GM21528 (cell line): ENCODE measurements around the gene PRR12.

Source experiments
- ATAC-seq: cut with Tn5 transposase; IDR thresholded peaks from one replicate; pipeline ENCODE4 v1.9.1; 2021; ENCODE audit warnings: mild to moderate bottlenecking, moderate library complexity; ENCODE audit not compliant: unreplicated experiment, low FRiP score

PRR12 gene

DNA sequence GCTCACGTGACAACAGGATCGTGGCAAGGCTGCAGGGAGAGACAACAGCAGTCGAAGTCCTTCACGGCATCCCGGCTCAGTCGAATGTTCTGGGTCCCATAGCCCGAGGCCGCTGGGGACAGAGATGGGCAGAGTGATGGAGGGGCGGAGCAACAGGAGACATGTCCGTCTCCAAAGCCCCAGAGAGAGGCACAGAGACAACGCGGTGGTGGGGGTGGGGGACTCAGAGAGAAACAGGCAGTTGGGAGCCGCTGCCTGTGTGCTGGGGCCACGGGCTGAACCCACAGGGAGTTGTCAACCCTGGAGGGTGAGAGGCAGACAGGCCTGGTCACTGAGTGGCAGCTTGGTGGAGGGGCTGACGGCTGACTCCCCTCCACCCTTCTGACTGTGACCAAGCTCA lies 31.1 kb upstream of the PRR12 start:
- ATAC-seq: no peak

DNA sequence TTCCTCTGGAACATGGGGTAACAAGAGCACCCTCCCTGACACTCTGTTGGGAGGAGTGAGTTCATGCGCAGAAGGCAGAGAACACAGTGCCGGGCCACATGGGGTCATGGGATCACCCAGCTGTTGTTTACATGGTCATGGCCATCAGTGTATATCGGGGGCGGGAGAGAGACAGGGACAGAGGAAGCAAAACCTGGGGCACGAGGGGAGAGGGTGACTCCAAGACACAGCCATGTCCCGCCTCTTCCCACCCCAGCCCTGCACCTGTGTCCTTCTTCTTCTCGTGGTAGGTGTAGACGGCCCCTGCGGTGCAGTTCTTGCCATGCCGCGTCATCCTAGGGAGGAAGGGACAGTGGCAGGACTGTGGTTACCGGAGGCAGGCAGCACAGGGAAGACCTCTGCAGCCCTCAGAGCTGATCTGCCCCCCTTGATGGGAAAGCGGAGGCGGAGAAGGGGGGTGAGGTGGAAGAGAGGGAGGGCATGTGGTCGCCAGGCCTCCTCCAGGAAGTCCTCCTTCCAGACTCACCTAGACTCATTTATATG lies 30.6 kb upstream of the PRR12 start:
- no peak for ATAC-seq

DNA sequence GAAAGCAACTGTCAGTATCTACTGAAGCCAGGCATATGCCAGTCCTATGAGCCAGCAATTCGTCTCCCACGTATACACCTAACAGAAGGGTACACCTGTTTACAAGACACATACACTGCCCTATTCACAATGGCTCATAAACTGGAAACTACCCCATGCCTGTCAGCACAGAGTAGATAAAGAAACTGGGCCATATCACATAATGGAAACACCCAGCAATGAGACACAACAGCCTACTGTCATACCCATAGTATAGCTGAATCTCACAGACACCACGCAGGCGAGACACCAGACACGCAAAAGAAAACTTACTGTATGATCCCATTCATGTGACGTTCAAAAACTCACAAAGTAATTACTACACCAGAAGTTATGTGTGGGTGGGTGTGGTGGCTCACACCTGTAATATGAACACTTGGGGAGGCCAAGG lies 26.4 kb upstream of the PRR12 start:
- ATAC-seq: no peak

DNA sequence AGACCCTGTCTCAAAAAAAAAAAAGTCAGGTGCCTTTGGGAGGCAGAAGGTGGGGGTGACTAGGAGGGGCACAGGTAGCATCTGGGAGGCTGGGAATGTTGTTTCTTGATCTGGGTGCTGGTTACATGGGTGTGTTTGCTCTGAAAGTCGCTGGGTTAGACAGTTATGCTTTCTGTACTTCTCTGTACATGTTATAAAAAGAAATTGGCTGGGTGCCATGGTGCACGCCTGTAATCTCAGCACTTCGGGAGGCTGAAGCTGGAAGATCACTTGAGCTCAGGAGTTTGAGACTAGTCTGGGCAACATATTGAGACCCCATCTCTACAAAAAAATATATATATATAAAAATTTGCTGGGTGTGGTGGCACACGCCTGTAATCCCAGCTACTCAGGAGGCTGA lies 25.7 kb upstream of the PRR12 start:
- no peak for ATAC-seq

DNA sequence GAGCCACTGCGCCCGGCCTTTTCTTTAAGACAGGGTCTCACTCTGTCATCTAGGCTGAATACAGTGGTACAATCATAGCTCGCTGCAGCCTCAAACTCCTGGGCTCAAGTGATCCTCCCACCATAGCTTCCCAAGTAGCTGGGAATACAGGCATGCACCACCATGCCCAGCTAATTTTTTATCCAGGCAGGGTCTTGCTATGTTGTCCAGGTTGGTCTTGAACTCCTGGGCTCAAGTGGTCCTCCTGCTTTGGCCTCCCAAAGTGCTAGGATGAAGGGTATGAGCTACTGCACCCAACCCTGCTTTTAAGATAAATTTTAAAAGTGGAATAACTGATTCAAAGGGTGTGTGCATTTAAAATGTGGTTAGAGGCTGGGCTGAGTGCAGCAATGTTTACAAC lies 24.7 kb upstream of the PRR12 start:
- no peak for ATAC-seq

DNA sequence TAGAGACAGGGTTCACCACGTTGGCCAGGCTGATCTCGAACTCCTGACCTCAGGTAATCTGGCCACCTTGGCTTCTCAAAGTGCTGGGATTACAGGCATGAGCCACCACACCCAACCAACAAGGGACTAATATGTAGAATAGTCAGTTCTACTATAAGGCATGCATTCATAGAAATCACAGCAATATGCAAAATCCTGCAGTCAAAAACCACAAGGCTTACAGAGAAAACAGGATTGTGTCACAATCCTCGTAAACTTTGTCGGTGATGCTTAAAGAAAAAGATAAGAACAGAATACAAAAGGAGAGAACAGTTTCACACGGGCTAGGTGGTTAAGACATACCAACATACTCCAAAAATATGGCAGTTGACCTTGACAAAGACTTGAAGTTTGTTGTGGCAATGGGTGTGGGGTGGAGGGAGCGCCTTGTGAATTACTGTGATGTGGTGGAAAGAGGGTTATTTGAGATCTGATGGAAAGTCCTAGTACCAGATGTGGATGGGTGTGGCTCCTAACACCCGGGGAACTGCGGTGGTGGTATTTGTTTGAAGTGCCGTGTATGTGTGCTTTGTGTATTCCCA lies 23.0 kb upstream of the PRR12 start:
- ATAC-seq: no peak

DNA sequence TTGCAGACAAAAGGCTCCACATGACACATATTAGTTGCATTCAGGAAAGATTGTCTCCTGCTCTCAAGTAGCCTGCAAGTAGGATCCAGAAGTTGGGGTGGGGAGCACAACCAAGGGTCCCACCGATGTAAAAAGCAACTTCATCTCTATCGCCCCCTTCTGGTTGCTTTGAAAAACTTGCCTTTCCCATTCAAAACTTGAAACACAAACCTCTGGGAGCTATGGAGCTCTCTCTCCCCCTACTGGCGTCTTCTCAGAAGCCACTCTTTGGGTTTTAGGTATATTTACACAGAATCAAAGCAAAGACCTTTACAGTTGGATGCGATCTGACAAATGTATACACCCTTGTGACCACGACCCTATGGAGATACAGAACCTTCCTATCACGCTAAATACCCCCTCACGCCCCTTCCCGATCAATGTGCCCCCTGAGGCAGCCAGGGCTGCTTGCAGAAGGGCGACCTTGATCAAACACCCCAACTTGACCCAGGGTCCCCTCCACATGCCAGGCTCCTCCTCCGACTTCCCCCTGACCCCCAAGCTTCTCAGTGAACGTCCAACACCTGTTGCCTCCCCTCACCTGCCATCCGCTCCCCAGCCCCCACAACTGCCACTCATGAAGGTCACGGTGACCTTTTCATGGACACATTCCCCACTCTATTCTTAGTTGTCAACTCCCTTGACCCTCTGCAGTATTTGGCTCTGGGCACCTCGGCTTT lies 20.7 kb upstream of the PRR12 start:
- ATAC-seq: no peak

DNA sequence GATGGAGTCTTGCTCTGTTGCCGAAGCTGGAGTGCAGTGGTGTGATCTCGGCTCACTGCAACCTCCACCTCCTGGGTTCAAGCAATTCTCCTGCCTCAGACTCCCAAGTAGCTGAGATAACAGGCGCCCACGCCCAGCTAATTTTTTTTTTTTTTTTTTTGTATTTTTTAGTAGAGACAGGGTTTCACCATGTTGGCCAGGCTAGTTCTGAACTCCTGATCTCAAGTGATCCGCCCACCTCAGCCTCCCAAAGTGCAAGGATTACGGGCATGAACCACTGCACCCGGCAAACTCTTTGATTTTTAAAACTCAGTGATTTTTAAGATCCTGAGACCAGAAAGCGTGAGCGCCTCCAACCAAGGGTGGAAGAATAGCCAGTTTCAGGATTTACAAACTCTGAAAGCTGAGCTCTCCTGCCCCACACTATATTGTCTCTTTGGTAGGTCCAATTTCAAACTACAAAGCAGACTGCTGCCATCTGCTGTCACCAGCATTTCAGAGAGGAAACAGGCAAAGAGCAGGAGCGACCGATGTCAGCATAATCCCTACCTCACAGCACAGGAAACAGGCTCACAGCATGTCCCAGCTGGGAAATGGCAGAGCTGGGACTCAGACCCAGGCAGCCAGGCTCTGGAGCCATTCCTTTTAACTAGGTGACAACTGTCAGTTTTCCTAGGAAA lies 19.8 kb upstream of the PRR12 start:
- ATAC-seq: no peak

DNA sequence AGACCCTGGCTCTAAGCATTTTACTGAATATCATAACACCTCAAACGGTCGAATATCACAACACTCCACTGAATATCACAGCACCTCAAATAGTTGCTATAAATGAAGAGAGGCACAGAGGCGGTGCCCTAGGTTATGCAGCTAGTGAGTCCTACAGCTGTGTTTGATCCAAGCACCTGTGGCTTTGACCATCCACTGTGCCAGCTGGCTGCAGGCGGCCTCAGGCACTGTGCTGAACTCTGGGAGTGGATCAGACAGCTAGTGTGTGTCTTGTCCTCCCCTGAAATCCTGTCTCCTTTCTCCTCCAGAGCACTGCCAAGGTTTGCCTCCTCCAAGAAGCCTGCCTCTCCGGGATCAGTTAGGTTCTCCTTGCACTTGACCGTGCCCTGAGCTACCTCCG lies 18.0 kb upstream of the PRR12 start:
- ATAC-seq: no peak

DNA sequence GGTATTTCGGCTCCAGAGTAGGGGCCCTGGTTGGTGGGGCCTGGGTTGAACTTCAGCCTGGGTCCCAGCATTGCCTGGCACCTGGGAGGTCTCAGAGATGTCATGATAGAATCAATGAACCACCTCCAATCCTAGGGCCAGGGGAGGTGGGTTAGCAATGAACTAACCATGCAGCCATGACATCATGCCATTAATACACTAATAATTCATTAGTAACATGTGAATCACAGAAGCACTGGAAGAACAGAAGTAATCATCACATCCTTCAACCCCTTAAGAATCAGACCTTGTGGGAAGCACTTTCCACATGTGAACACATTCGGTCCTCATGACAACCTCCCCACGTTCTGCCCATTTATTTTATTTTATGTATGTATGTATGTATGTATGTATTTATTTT lies 17.6 kb upstream of the PRR12 start:
- no peak for ATAC-seq

DNA sequence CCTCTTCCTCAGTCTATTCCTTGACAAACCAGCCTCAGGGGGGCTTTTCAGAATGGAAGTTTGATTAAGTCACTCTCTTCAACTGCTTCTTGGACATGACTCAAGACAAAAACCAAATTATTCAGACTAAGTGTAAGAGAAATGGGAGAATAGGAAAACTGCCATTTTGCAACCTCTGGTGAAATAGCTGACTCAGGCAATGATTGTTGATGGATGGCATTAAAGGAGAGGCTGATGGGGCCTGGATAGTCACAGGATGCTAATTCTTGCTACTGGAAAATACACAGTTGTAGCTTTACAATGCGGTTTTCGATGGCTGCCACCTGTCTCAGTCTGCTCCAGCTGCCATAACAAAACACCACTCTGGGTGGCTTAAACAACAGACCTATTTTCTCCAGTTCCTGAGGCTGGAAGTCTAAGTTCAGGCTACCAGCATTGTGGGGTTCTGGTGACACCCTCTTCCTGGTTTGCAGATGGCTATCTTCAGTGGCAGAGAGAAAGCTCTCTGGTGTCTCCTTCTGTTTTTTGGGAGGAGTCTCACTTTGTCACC lies 16.7 kb upstream of the PRR12 start:
- no peak for ATAC-seq

DNA sequence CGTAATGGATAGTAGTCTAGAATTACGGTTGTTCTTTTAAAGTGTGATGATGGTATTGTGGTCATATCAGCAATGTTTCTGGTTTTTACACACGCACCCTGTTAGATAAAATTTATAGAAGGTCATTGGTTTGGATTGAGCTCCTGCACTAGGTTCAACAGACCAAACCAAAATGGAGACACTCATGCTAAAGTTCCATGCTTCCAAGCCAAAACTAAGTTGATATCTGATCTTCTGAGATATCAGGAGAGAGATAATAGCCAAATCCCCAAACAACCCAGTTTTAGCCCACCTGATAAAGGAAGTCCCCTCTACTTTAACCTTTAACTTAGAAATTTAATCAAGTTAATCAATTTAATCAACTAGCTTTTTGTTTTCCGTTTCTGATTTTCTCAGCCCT lies 11.8 kb upstream of the PRR12 start:
- no peak for ATAC-seq

DNA sequence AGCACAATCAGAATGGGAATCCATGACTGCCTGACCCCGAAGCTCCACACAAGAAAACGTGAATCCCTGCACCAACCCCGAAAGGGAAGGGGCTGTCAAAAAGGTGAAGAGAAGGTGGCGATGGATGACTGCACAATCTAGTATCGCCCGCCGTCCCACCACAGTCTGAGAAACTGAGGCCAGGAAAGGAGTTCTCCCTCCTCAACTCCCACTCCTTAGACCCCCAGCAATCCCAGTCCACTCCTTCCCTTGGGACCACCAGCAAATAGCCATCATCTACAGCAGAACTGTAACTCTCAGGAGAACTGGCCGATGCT lies 11.1 kb upstream of the PRR12 start:
- peak; percentile 23 for ATAC-seq

DNA sequence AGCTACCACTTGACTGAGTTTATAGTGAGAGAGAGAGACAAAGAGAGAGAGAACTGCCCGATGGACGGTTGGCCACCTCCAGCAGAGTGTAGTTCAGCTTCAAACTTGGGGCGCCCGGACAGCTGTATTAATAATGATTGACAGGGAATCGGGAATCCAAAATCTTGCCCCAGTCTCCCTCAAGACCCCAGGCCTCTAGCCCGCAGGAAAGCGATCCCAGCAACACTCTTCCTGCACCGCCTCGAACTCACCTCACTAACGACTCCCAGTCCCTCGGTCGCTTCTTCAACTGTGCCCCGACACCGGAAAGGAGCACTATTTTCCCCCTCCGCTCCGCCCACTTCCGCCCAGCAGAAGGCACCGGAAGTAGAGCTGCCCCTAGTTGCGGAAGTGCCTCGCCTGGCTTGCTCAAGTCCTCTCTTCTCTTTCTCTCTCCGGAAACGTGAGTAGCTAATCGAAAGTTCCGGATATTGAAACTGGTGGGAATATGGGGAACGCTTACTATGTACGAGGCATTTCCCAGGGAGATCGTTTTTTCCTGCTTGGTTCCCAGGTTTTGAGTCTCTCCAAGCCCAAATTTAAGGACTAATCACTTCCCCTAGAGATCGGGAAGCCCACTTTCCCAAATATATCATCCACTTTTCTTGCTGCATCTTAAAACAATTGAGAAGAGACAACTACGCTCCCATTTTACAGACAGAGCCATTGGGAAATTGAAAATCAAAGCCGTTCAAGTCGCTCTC lies 10.5 kb upstream of the PRR12 start, which contains the start of gene NOSIP:
Gene NOSIP, minus strand, starts transcription at position 293 of the 743 bp plus-strand sequence. CDS start 19,865 bp downstream, outside the sequence.
- peak; percentile 77 for ATAC-seq

DNA sequence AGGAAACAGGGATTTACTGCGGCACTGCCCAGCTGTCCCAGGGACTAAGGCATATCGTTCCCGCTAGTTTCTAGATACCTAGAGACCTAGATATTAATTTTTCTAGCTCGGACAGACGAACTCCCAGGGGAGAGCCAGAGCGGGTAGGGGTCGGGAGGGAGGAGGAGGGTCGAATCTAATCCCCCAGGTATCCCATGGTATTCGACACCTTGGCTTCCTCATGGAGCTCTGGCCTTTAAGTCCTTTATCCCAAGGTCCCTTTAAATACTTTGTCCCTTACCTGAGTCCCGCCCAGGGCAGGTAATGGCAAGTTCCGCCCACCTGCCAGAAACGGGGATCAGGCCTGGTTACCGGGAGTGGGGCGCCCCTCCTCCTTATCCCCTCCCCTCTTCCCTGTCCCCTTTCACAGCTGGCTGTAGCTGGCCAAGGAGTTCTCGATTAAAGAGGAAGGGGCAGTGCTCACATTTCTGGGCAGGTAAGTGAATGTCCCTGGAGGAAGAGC lies 9.9 kb upstream of the PRR12 start, which contains the start of gene PRRG2:
Gene PRRG2, plus strand, starts transcription at position 310 of the 502 bp plus-strand sequence. CDS start 1,904 bp downstream, outside the sequence.
- no peak for ATAC-seq

DNA sequence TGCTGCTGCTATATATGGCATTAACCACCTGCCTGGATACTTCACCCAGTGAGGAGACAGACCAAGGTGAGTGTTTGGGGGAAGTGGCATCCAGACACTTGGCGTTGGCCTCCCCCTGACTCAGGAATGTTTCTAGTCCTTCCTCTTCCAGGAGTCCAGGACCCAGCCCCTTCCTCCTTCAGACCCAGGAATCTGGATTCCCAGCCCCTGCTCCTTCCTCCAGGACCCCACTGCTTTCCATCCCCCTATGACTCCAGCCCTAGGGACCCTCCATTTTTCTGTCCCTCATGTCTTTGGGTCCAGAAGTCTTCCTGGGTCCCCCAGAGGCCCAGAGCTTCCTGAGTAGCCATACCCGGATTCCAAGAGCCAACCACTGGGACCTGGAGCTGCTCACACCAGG lies 7.7 kb upstream of the PRR12 start:
- no peak for ATAC-seq

DNA sequence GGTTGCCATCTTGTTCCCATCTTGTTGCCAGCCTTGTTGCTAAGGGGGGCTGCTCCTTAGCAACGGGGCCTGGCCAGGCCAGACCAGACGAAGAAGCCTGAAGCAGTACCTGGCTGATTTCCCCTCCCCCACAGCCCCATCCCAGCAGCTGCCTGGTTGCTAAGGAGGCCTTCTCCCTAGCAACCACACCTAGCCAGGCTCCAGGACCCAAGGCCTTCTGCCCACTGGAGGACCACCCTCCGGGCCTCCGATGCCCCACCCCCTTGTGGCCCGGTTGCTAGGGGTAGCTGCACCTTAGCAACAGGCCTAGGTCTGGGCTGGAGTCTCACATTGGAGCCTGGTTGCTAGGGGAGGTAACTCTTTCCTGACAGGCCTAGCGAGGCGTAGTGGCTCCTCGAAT lies 6.0 kb upstream of the PRR12 start:
- no peak for ATAC-seq

DNA sequence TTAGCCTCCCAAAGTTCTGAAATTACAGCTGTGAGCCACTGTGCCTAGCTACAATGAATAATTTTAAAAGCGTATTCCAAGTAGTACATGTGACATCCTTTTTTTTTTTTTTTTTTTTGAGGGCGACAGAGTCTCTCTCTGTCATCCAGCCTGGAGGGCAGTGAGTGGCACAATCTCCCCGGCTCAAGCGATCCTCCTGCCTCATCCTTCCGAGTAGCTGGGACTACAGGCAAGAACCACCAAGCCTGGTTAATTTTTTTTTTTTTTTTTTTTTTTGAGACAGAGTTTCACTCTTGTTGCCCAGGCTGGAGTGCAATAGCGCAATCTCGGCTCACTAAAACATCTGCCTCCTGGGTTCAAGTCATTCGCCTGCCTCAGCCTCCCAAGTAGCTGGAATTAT lies 3.8 kb upstream of the PRR12 start:
- ATAC-seq: no peak

DNA sequence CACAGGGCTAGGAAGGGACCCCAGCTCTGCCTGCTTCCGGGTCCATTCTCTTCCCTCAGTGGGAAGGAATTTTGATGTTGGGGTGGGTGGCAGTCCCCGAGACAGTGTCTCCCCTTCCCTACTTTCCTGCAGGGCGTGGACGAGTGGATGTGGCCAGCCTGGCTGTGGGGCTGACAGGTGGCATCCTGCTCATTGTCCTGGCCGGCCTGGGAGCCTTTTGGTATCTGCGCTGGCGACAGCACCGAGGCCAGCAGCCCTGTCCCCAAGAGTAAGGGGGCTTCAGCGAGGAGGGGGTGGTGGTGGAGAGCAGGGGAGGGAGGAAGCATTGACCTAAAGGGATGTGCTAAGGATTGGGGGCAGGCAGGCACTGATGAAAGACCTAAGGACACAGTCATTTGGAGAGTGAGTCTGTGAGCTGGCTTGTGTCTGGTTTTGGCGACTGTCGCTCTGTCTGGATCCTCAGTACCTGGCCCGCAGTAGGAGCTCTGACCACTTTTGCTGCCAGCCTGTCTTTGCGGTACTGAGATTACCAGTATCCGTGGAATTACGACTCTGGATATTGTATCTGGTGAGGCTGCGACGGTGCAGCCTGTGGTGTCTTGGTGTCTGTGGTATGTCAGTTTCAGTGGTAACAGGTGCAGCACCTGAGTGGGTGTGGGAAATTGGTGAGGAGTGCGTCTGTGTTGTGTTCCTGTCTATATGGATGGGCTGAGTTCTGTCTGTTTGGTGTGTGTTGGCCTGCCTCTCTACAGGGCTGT lies 2.4 kb upstream of the PRR12 start:
- no peak for ATAC-seq

DNA sequence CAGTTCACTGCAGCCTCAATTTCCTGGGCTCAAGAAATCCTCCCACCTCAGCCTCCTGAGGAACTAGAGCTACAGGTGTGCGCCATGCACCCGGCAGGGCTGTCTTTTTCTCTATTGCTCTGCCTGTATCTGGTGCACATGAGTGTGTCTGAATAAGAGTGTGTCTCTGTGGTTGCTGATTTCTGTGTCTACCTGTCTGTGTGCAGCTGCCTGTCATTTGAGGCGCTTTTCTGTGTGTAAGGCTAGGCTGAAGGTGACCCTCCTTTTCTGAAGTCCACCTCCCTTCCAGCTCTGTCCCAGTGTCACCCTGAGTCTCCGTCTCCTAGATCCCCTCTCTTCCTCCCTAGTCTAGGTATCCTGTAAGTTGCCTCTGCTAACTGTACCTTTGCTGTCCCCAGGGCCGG lies 1.5 kb upstream of the PRR12 start:
- ATAC-seq: no peak
